ENCODE measurements around the gene KRT4. TPM values are rescaled to one million over a fixed set of nuclear protein-coding genes. Genes with fewer than 3 reads are reported as not detected.

The KRT4 gene
- total RNA-seq, 1 experiment from 2014 or later: not detected

- Histone ChIP-seq H3K9me3 (ENCODE audit: low read length) (no peaks in the 10 kb centered on the region), H2AFZ (ENCODE audit: low read length) (no peak overlapping the region), H3K27me3 (ENCODE audit: low read length) (no peaks in the 10 kb centered on the region), H3K27ac (ENCODE audit: low read length) (no peak overlapping the region), H3K4me3 (ENCODE audit: low read length) (no peak overlapping the region), H3K4me1 (ENCODE audit: low read length) (peaks cover 21% of the 10 kb centered on the region), H3K4me2 (ENCODE audit: low read depth, low read length, poor library complexity, severe bottlenecking) (no peak overlapping the region), H3K36me3 (ENCODE audit: insufficient read depth, low read length) (no peaks in the 10 kb centered on the region), H4K20me1 (ENCODE audit: insufficient read depth, low read depth, low read length) (peaks cover 9% of the 10 kb centered on the region; the same call in 1 of the 2 replicates), H3K9ac (ENCODE audit: low read length) (no peak overlapping the region), H3K79me2 (ENCODE audit: low read length) (no peaks in the 10 kb centered on the region), H3K9me2 (replicated peaks; ENCODE audit: insufficient read depth, low read length) (no peaks in the 10 kb centered on the region)
- DNase-seq: no peak
Measured at GRCh38 chr12:52783563-52784316, 30.2 kb downstream of the KRT4 start.

- H3K9me2 ChIP-seq (replicated peaks; ENCODE audit: insufficient read depth, low read length): no peaks in the 10 kb centered on the region
- DNase-seq: peak; percentile 16
- H3K9ac ChIP-seq (ENCODE audit: low read length): no peak overlapping the region
- H3K4me1 ChIP-seq (ENCODE audit: low read length): peaks cover 16% of the 10 kb centered on the region
- no peaks in the 10 kb centered on the region for H3K79me2 ChIP-seq (ENCODE audit: low read length)
- no peaks in the 10 kb centered on the region for H3K9me3 ChIP-seq (ENCODE audit: low read length)
- H3K27me3 ChIP-seq (ENCODE audit: low read length): no peaks in the 10 kb centered on the region
- H3K4me2 ChIP-seq (ENCODE audit: low read depth, low read length, poor library complexity, severe bottlenecking): no peak overlapping the region
- H4K20me1 ChIP-seq (ENCODE audit: insufficient read depth, low read depth, low read length): peaks cover 5% of the 10 kb centered on the region; the same call in 1 of the 2 replicates
- H3K36me3 ChIP-seq (ENCODE audit: insufficient read depth, low read length): no peaks in the 10 kb centered on the region
- no peak overlapping the region for H3K27ac ChIP-seq (ENCODE audit: low read length)
- no peak overlapping the region for H3K4me3 ChIP-seq (ENCODE audit: low read length)
- no peak overlapping the region for H2AFZ ChIP-seq (ENCODE audit: low read length)
Measured at GRCh38 chr12:52782502-52782901, 31.4 kb downstream of the KRT4 start.

GRCh38 chr12:52781399-52782082, 32.4 kb downstream of the KRT4 start:
- Histone ChIP-seq H3K4me1 (ENCODE audit: low read length) (peaks cover 16% of the 10 kb centered on the region), H3K27me3 (ENCODE audit: low read length) (no peaks in the 10 kb centered on the region), H4K20me1 (ENCODE audit: insufficient read depth, low read depth, low read length) (peaks cover 5% of the 10 kb centered on the region; the same call in 1 of the 2 replicates), H3K9me3 (ENCODE audit: low read length) (no peaks in the 10 kb centered on the region), H3K4me3 (ENCODE audit: low read length) (no peak overlapping the region), H3K9ac (ENCODE audit: low read length) (no peak overlapping the region), H3K27ac (ENCODE audit: low read length) (no peak overlapping the region), H3K36me3 (ENCODE audit: insufficient read depth, low read length) (no peaks in the 10 kb centered on the region), H2AFZ (ENCODE audit: low read length) (no peak overlapping the region), H3K9me2 (replicated peaks; ENCODE audit: insufficient read depth, low read length) (no peaks in the 10 kb centered on the region), H3K4me2 (ENCODE audit: low read depth, low read length, poor library complexity, severe bottlenecking) (no peak overlapping the region), H3K79me2 (ENCODE audit: low read length) (no peaks in the 10 kb centered on the region)
- peak; percentile 39 for DNase-seq

- no peaks in the 10 kb centered on the region for H3K9me3 ChIP-seq (ENCODE audit: low read length)
- no peaks in the 10 kb centered on the region for H3K79me2 ChIP-seq (ENCODE audit: low read length)
- peaks cover 9% of the 10 kb centered on the region for H3K4me1 ChIP-seq (ENCODE audit: low read length)
- H2AFZ ChIP-seq (ENCODE audit: low read length): no peak overlapping the region
- DNase-seq: no peak
- no peaks in the 10 kb centered on the region for H3K27me3 ChIP-seq (ENCODE audit: low read length)
- H3K4me3 ChIP-seq (ENCODE audit: low read length): no peak overlapping the region
- H3K4me2 ChIP-seq (ENCODE audit: low read depth, low read length, poor library complexity, severe bottlenecking): no peak overlapping the region
- H3K27ac ChIP-seq (ENCODE audit: low read length): no peak overlapping the region
- no peaks in the 10 kb centered on the region for H3K9me2 ChIP-seq (replicated peaks; ENCODE audit: insufficient read depth, low read length)
- no peaks in the 10 kb centered on the region for H3K36me3 ChIP-seq (ENCODE audit: insufficient read depth, low read length)
- peaks cover 5% of the 10 kb centered on the region; the same call in 1 of the 2 replicates for H4K20me1 ChIP-seq (ENCODE audit: insufficient read depth, low read depth, low read length)
- H3K9ac ChIP-seq (ENCODE audit: low read length): no peak overlapping the region
Measured at GRCh38 chr12:52779914-52780313, 34.0 kb downstream of the KRT4 start.

GRCh38 chr12:52778833-52779232, 35.1 kb downstream of the KRT4 start:
- Histone ChIP-seq H3K4me2 (ENCODE audit: low read depth, low read length, poor library complexity, severe bottlenecking) (no peak overlapping the region), H3K9ac (ENCODE audit: low read length) (no peak overlapping the region), H3K4me1 (ENCODE audit: low read length) (peaks cover 4% of the 10 kb centered on the region)

GRCh38 chr12:52777566-52777965, 36.4 kb downstream of the KRT4 start:
- H3K9ac ChIP-seq (ENCODE audit: low read length): no peak overlapping the region
- no peaks in the 10 kb centered on the region for H3K79me2 ChIP-seq (ENCODE audit: low read length)
- H2AFZ ChIP-seq (ENCODE audit: low read length): no peak overlapping the region
- no peaks in the 10 kb centered on the region for H3K9me2 ChIP-seq (replicated peaks; ENCODE audit: insufficient read depth, low read length)
- no peak for DNase-seq
- no peaks in the 10 kb centered on the region for H3K4me1 ChIP-seq (ENCODE audit: low read length)
- no peaks in the 10 kb centered on the region for H3K9me3 ChIP-seq (ENCODE audit: low read length)
- H3K27ac ChIP-seq (ENCODE audit: low read length): no peak overlapping the region
- H3K4me3 ChIP-seq (ENCODE audit: low read length): no peak overlapping the region
- H3K36me3 ChIP-seq (ENCODE audit: insufficient read depth, low read length): no peaks in the 10 kb centered on the region
- no peak overlapping the region for H3K4me2 ChIP-seq (ENCODE audit: low read depth, low read length, poor library complexity, severe bottlenecking)
- peaks cover 5% of the 10 kb centered on the region; the same call in 1 of the 2 replicates for H4K20me1 ChIP-seq (ENCODE audit: insufficient read depth, low read depth, low read length)
- no peaks in the 10 kb centered on the region for H3K27me3 ChIP-seq (ENCODE audit: low read length)

More at GRCh38 chr12:52778833-52779232, 35.1 kb downstream of the KRT4 start:
- peak; percentile 31 for DNase-seq
- Histone ChIP-seq H3K27me3 (ENCODE audit: low read length) (no peaks in the 10 kb centered on the region), H3K4me3 (ENCODE audit: low read length) (no peak overlapping the region), H2AFZ (ENCODE audit: low read length) (no peak overlapping the region), H4K20me1 (ENCODE audit: insufficient read depth, low read depth, low read length) (peaks cover 5% of the 10 kb centered on the region; the same call in 1 of the 2 replicates), H3K79me2 (ENCODE audit: low read length) (no peaks in the 10 kb centered on the region), H3K27ac (ENCODE audit: low read length) (no peak overlapping the region), H3K36me3 (ENCODE audit: insufficient read depth, low read length) (no peaks in the 10 kb centered on the region), H3K9me2 (replicated peaks; ENCODE audit: insufficient read depth, low read length) (no peaks in the 10 kb centered on the region), H3K9me3 (ENCODE audit: low read length) (no peaks in the 10 kb centered on the region)

GRCh38 chr12:52776913-52777395, 37.0 kb downstream of the KRT4 start, which contains the start of gene KRT76:
Gene KRT76 (minus strand): TSS chr12:52777345. CDS start chr12:52777291, 54 bp downstream.
- H3K79me2 ChIP-seq (ENCODE audit: low read length): no peaks in the 10 kb centered on the region
- peaks cover 5% of the 10 kb centered on the region; the same call in 1 of the 2 replicates for H4K20me1 ChIP-seq (ENCODE audit: insufficient read depth, low read depth, low read length)
- no peak within 1 kb of the TSS for H3K4me3 ChIP-seq (ENCODE audit: low read length)
- H3K4me2 ChIP-seq (ENCODE audit: low read depth, low read length, poor library complexity, severe bottlenecking): no peak within 1 kb of the TSS
- no peak within 1 kb of the TSS for H2AFZ ChIP-seq (ENCODE audit: low read length)
- no peak within 1 kb of the TSS for H3K27ac ChIP-seq (ENCODE audit: low read length)
- H3K9me3 ChIP-seq (ENCODE audit: low read length): no peaks in the 10 kb centered on the region
- H3K9me2 ChIP-seq (replicated peaks; ENCODE audit: insufficient read depth, low read length): no peaks in the 10 kb centered on the region
- no peaks in the 10 kb centered on the region for H3K36me3 ChIP-seq (ENCODE audit: insufficient read depth, low read length)
- H3K4me1 ChIP-seq (ENCODE audit: low read length): no peaks in the 10 kb centered on the region
- H3K27me3 ChIP-seq (ENCODE audit: low read length): no peaks in the 10 kb centered on the region
- no peak for DNase-seq
- H3K9ac ChIP-seq (ENCODE audit: low read length): no peak within 1 kb of the TSS

- Histone ChIP-seq H3K4me2 (ENCODE audit: low read depth, low read length, poor library complexity, severe bottlenecking) (no peak overlapping the region), H4K20me1 (ENCODE audit: insufficient read depth, low read depth, low read length) (peaks cover 5% of the 10 kb centered on the region; the same call in 1 of the 2 replicates), H3K27ac (ENCODE audit: low read length) (no peak overlapping the region), H3K27me3 (ENCODE audit: low read length) (no peaks in the 10 kb centered on the region), H3K9me3 (ENCODE audit: low read length) (no peaks in the 10 kb centered on the region), H3K9ac (ENCODE audit: low read length) (no peak overlapping the region), H2AFZ (ENCODE audit: low read length) (no peak overlapping the region), H3K9me2 (replicated peaks; ENCODE audit: insufficient read depth, low read length) (no peaks in the 10 kb centered on the region), H3K79me2 (ENCODE audit: low read length) (no peaks in the 10 kb centered on the region), H3K4me3 (ENCODE audit: low read length) (no peak overlapping the region), H3K36me3 (ENCODE audit: insufficient read depth, low read length) (no peaks in the 10 kb centered on the region), H3K4me1 (ENCODE audit: low read length) (no peaks in the 10 kb centered on the region)
- DNase-seq: no peak
Measured at GRCh38 chr12:52776435-52776834, 37.5 kb downstream of the KRT4 start.

Measured in Karpas-422 (cell line).